Activated CD4-positive, CD25-positive, alpha-beta regulatory T cell treated with anti-CD3 and anti-CD28 coated beads, Interleukin-2, amount 50 U/mL, for 24 hours (primary cell): Measurements from ENCODE around the gene FGF14.

ENCODE experiments used
- ATAC-seq, 2 donors: fragments of 150-1000 bp; cut with Tn5 transposase; one replicate each; pipeline ENCODE4 v1.10.0; 2021; ENCODE audit warnings: mild to moderate bottlenecking in 1 of 2, moderate library complexity in 1 of 2

The FGF14 gene

DNA sequence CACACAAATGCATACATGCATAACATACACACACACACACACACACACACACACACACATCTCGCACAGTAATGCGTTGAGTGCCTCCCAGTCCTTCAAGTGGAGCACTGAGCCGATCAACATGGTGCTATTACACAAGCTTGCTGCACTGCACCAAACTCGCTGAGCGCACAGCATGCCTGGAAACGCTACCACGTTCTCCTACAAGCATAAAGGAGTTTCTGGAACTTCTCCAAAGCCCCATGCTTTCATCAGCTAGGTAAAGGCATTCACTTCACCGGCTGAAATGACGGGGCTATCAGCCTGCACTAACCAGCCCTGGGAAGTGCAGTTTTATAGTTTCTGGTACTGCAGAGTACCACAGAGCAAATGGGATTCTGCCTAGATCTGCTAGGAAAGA, 92.7 kb downstream of the FGF14 start:
- ATAC-seq: no peak

- ATAC-seq: no peak
Observed at GRCh38 chr13:102302534-102302933, 99.3 kb downstream of the FGF14 start.

DNA sequence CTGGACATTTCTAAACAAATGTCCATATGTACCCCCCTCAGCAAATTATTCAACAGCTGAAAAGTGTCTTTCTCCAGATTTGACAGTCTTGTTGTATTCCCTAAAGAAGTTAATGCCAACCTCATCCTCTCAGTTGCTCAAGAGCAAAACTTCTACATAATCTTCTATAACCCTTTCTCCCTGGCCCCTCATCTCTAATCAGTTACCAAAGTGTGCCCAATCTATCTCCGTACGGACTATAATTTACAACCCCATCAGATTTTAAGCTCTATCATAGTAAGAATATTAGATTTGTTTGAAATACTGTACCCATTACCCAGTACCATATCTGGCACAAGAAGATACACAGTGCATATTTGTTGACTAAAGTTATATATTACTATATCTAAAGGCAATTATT, 101.5 kb downstream of the FGF14 start:
- no peak for ATAC-seq

GRCh38 chr13:102299366-102299765, 102.5 kb downstream of the FGF14 start:
- no peak for ATAC-seq

GRCh38 chr13:102298051-102298450, 103.8 kb downstream of the FGF14 start:
- ATAC-seq: no peak

GRCh38 chr13:102295316-102296048, 106.4 kb downstream of the FGF14 start:
- ATAC-seq: no peak

GRCh38 chr13:102294407-102295018, 107.3 kb downstream of the FGF14 start:
- ATAC-seq: no peak

DNA sequence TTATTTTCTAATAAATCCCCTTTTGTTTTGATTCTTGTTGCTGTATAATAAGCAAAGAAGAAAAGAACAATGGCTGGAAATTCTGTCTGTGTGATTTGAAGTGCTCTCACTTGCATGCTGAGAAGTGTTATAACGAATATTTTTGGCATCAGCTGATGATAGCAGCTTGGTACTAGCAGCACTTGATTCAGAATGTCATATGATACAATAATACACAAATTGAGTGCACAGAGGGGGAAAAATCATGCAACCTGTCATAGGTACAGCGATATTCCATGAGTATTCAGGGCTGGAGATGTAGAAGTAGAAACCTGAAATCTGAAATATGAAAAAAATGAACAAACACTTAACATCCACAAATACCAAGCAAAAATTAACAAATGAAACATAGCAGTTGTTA, 108.1 kb downstream of the FGF14 start:
- no peak for ATAC-seq

DNA sequence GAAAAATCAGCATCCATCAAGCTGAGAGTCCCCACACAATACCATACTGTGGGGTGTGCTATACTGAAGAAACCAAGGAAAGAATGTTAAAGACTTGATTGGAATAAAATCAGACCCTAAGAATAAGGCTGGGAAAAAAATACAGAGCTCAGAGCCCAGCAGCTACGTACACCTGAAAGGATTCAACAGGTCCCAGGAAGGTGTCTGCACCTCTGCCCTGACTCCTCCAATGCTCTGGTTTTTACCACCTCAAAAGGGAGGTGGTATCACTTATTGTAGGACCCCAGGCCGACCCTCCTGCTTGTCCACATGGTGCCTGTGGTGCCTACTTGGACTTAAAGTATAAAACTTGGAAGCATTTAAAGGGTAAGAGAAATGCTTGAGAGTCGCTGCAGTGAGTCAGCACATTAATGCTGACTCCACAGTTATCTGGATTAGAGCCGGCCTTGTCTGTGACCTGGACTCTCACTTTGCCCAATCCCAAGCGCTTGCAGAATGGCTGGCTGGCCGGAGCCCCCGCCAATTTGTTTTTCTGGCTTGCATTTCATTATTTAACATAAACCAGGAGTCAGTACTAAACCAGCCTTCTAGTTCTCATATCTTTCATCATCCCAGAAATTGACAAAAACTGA, 110.1 kb downstream of the FGF14 start:
- ATAC-seq: no peak

- ATAC-seq: no peak
Observed at GRCh38 chr13:102289606-102290005, 112.2 kb downstream of the FGF14 start.

- no peak for ATAC-seq
Observed at GRCh38 chr13:102286326-102286725, 115.5 kb downstream of the FGF14 start.

- no peak for ATAC-seq
Observed at GRCh38 chr13:102280366-102280765, 121.5 kb downstream of the FGF14 start.

DNA sequence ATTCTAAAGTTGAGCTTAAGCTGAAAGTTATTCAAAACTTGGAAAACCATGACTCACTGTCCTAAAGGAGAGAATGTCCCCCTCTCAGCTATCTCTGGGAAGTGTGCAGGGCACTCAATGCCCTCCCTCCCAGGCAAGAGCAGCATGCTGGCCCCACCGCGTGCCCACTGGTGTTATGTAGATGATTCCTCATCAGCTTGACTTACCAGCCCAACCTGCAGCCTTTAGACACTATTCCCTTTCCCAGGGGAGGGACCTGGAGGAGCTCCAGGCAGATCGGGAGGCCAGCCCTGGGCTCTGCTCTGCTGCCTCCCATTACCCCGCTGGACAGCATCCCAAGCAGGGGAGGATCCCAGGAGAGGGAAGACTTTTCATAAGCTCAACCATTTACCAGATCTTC, 124.6 kb downstream of the FGF14 start:
- no peak for ATAC-seq

DNA sequence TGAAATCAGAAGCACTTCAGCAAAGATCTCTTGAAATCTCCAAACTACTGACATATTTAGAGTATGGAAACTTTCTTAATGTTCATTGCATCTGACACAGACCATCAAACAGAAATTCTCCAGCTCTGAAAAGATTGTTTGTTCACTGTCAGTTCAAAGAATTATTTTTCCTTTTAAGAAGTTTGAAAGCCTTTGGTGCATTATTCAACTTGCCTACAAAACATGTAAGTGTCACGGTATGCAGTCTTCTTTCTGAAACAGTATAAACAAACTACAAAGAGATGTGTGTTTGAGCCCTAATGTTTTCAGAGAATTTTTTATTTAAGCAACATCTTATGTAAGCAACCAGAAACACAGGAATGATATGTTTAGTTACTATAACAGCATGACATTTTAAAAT, 125.4 kb downstream of the FGF14 start:
- ATAC-seq: no peak

- ATAC-seq: no peak
Observed at GRCh38 chr13:102275969-102276368, 125.9 kb downstream of the FGF14 start.

DNA sequence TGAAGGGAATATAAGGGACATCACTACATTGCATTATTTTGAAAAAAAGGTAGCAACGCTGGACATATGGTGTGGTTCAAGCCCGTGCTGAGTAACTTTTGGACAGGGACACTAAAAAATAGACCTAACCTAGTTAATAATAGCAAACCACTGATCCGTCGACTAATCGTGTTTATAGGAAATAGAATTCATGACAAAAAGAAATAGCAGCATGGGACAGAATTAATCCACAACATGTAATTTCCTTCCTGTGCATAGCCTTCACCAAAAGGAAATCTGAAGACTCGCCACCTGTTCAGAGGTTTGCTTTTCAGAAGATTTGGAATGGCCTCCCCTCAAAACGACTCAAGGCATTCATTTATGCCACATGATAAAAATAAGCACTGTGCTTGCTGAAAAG, 128.7 kb downstream of the FGF14 start:
- ATAC-seq: no peak

DNA sequence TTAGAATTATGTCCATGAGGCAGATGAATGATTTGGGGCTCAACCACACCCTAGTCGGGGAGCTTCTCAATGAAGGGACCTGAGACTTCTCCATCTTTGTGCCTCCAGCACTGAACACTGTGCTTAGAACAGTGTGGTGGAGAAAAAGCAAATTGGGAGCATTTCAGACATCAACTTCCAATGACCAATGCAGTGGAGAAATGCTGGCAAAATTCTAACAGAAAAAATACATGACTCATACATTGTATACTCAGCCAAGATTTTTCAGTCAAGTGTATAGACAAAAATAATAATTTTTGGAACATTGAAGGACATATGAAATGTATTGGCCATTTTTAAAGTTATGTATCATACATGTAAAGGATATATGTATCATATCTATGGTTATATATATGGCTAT, 134.7 kb downstream of the FGF14 start:
- ATAC-seq: no peak

GRCh38 chr13:102261809-102262208, 140.0 kb downstream of the FGF14 start:
- ATAC-seq: no peak

DNA sequence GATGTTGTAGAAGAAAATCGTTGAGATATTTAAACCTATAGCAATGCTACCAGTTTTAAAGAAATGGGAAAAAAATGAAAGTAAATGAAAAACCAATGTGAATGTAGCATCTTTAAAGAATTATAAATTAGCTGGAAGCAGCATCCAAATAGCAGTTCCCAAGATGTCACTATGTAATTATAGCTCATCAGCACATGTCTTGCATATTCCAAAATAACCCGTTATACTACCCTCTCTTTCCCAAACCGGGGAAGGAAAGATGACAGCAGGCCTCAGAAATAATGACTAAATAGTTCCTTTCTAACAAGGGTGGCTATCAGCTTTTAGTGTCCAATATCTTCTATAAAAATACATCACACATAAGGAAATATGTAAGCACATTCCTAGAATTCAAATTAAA, 140.5 kb downstream of the FGF14 start:
- ATAC-seq: no peak

- ATAC-seq: no peak
Observed at GRCh38 chr13:102260256-102260655, 141.6 kb downstream of the FGF14 start.

DNA sequence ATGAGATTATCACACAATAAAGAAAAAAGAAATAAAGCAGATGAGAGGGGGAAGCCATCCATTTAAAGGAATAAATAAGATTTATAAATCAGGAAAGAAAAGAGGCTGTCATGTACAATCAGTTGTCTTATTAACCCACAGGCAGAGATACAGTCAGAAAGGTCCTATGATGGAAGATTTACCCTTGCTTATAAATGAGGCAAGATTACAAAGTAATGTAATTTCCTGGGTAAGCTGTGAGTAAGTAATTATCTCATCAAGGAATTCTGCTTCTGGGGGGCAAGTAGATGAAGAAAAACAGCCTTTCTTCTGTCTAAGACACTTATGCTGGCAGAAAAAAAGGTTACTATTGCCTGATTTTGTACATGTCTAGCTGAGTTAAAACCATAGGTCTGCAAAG, 146.4 kb downstream of the FGF14 start:
- ATAC-seq: no peak

- no peak for ATAC-seq
Observed at GRCh38 chr13:102251817-102252216, 150.0 kb downstream of the FGF14 start.

- no peak for ATAC-seq
Observed at GRCh38 chr13:102250448-102250847, 151.4 kb downstream of the FGF14 start.

GRCh38 chr13:102244607-102245227, 157.1 kb downstream of the FGF14 start:
- no peak for ATAC-seq
